T-helper 1 cell treated with Interleukin-12 subunit alpha and Interleukin-12 subunit beta and Interleukin-4 antibody, amounts not matched to agents 30 μg/mL and 1 μg/mL, for 36 hours (primary cell): Measurements from ENCODE around the gene PAMR1.
A peak's percentile ranks its signal among the peaks of the same experiment; 100 is the strongest.

Source experiments
- H3K27ac Mint-ChIP-seq: one replicate; pipeline ENCODE4 v1.8.0; 2021; ENCODE audit warnings: mild to moderate bottlenecking, mixed read lengths
- H3K27me3 Mint-ChIP-seq: one replicate; pipeline ENCODE4 v1.8.0; 2021; ENCODE audit warnings: low read depth, mixed read lengths
- H3K36me3 Mint-ChIP-seq: one replicate; pipeline ENCODE4 v1.8.0; 2021; ENCODE audit warnings: low read depth, mixed read lengths
- H3K4me1 Mint-ChIP-seq: one replicate; pipeline ENCODE4 v1.8.0; 2021; ENCODE audit warnings: low read depth, mixed read lengths
- H3K4me3 Mint-ChIP-seq: one replicate; pipeline ENCODE4 v1.8.0; 2021; ENCODE audit warnings: mild to moderate bottlenecking, moderate library complexity, mixed read lengths
- H3K9me3 Mint-ChIP-seq: one replicate; pipeline ENCODE4 v1.8.0; 2021; ENCODE audit warnings: mixed read lengths

Gene PAMR1

GRCh38 chr11:35402751-35403660, 122.4 kb downstream of the PAMR1 start:
- H3K36me3 Mint-ChIP-seq, result no peaks in the 10 kb centered on the region
- H3K9me3 Mint-ChIP-seq, result no peaks in the 10 kb centered on the region
- peaks cover 20% of the 10 kb centered on the region for H3K27me3 Mint-ChIP-seq
- H3K4me3 Mint-ChIP-seq, result no peak overlapping the region
- no peak overlapping the region for H3K27ac Mint-ChIP-seq
- peaks cover 2% of the 10 kb centered on the region for H3K4me1 Mint-ChIP-seq

- H3K27me3 Mint-ChIP-seq, result peaks cover 26% of the 10 kb centered on the region
- H3K4me3 Mint-ChIP-seq, result no peak overlapping the region
- no peaks in the 10 kb centered on the region for H3K4me1 Mint-ChIP-seq
- H3K36me3 Mint-ChIP-seq, result no peaks in the 10 kb centered on the region
- H3K9me3 Mint-ChIP-seq, result no peaks in the 10 kb centered on the region
- no peak overlapping the region for H3K27ac Mint-ChIP-seq
Observed at GRCh38 chr11:35398881-35399280, 126.5 kb downstream of the PAMR1 start.

GRCh38 chr11:35394941-35395340, 130.5 kb downstream of the PAMR1 start:
- no peaks in the 10 kb centered on the region for H3K9me3 Mint-ChIP-seq

GRCh38 chr11:35393098-35393497, 132.3 kb downstream of the PAMR1 start:
- H3K27ac Mint-ChIP-seq, result no peak overlapping the region
- H3K27me3 Mint-ChIP-seq, result peaks cover 21% of the 10 kb centered on the region
- no peaks in the 10 kb centered on the region for H3K36me3 Mint-ChIP-seq
- H3K4me3 Mint-ChIP-seq, result no peak overlapping the region
- H3K4me1 Mint-ChIP-seq, result peaks cover 18% of the 10 kb centered on the region
- H3K9me3 Mint-ChIP-seq, result no peaks in the 10 kb centered on the region

More at GRCh38 chr11:35394941-35395340, 130.5 kb downstream of the PAMR1 start:
- no peak overlapping the region for H3K4me3 Mint-ChIP-seq
- H3K36me3 Mint-ChIP-seq, result no peaks in the 10 kb centered on the region
- peaks cover 34% of the 10 kb centered on the region for H3K27me3 Mint-ChIP-seq
- H3K27ac Mint-ChIP-seq, result no peak overlapping the region
- peaks cover 18% of the 10 kb centered on the region for H3K4me1 Mint-ChIP-seq

GRCh38 chr11:35391922-35392688, 133.3 kb downstream of the PAMR1 start:
- Mint-ChIP-seq H3K4me3 (peak overlapping the region; percentile 26), H3K27ac (peak overlapping the region; percentile 42), H3K27me3 (peaks cover 16% of the 10 kb centered on the region), H3K36me3 (no peaks in the 10 kb centered on the region), H3K4me1 (peaks cover 18% of the 10 kb centered on the region), H3K9me3 (no peaks in the 10 kb centered on the region)

- Mint-ChIP-seq H3K27ac (no peak overlapping the region), H3K27me3 (peaks cover 16% of the 10 kb centered on the region), H3K36me3 (peaks cover 2% of the 10 kb centered on the region), H3K4me3 (no peak overlapping the region), H3K4me1 (peaks cover 18% of the 10 kb centered on the region), H3K9me3 (no peaks in the 10 kb centered on the region)
Observed at GRCh38 chr11:35390737-35391682, 134.4 kb downstream of the PAMR1 start.

- no peak overlapping the region for H3K27ac Mint-ChIP-seq
- H3K27me3 Mint-ChIP-seq, result peaks cover 16% of the 10 kb centered on the region
- no peak overlapping the region for H3K4me3 Mint-ChIP-seq
- H3K4me1 Mint-ChIP-seq, result peaks cover 18% of the 10 kb centered on the region
- H3K9me3 Mint-ChIP-seq, result no peaks in the 10 kb centered on the region
- H3K36me3 Mint-ChIP-seq, result peaks cover 2% of the 10 kb centered on the region
Observed at GRCh38 chr11:35389897-35390465, 135.4 kb downstream of the PAMR1 start.

- Mint-ChIP-seq H3K4me1 (peaks cover 18% of the 10 kb centered on the region), H3K27me3 (peaks cover 11% of the 10 kb centered on the region), H3K27ac (no peak overlapping the region), H3K4me3 (no peak overlapping the region), H3K36me3 (peaks cover 2% of the 10 kb centered on the region), H3K9me3 (no peaks in the 10 kb centered on the region)
Observed at GRCh38 chr11:35389112-35389511, 136.3 kb downstream of the PAMR1 start.

- peaks cover 2% of the 10 kb centered on the region for H3K36me3 Mint-ChIP-seq
- no peaks in the 10 kb centered on the region for H3K9me3 Mint-ChIP-seq
- H3K4me3 Mint-ChIP-seq, result no peak overlapping the region
- H3K27me3 Mint-ChIP-seq, result peaks cover 1% of the 10 kb centered on the region
- H3K4me1 Mint-ChIP-seq, result peaks cover 18% of the 10 kb centered on the region
- H3K27ac Mint-ChIP-seq, result no peak overlapping the region
Observed at GRCh38 chr11:35388061-35388460, 137.4 kb downstream of the PAMR1 start.

GRCh38 chr11:35387111-35387982, 138.1 kb downstream of the PAMR1 start:
- Mint-ChIP-seq H3K4me3 (no peak overlapping the region), H3K27ac (no peak overlapping the region), H3K9me3 (no peaks in the 10 kb centered on the region), H3K4me1 (peaks cover 18% of the 10 kb centered on the region), H3K36me3 (peaks cover 2% of the 10 kb centered on the region), H3K27me3 (no peaks in the 10 kb centered on the region)

GRCh38 chr11:35383953-35384352, 141.5 kb downstream of the PAMR1 start:
- peaks cover 3% of the 10 kb centered on the region for H3K27me3 Mint-ChIP-seq
- peaks cover 2% of the 10 kb centered on the region for H3K36me3 Mint-ChIP-seq
- no peaks in the 10 kb centered on the region for H3K9me3 Mint-ChIP-seq
- no peak overlapping the region for H3K4me3 Mint-ChIP-seq
- no peak overlapping the region for H3K27ac Mint-ChIP-seq
- no peaks in the 10 kb centered on the region for H3K4me1 Mint-ChIP-seq
